HG02763 (cell line): ENCODE measurements around the gene UPP2.

Source experiments
- ATAC-seq: cut with Tn5 transposase; IDR thresholded peaks from one replicate; pipeline ENCODE4 v1.9.1; 2021; ENCODE audit warnings: mild to moderate bottlenecking, moderate library complexity; ENCODE audit not compliant: unreplicated experiment

UPP2 gene

GRCh38 chr2:158101384-158101926 is at the start of gene UPP2:
UPP2 (plus strand) TSS chr2:158101876; CDS start chr2:158102064, 188 bp downstream.
- ATAC-seq: no peak

GRCh38 chr2:158052761-158053160 is 48.9 kb upstream of the UPP2 start:
- ATAC-seq: no peak

- ATAC-seq: no peak
Measured at GRCh38 chr2:158056875-158057274, 44.8 kb upstream of the UPP2 start.

- ATAC-seq: no peak
Measured at GRCh38 chr2:158060160-158060834, 41.4 kb upstream of the UPP2 start.

- no peak for ATAC-seq
Measured at GRCh38 chr2:158060835-158061435, 40.7 kb upstream of the UPP2 start.

- no peak for ATAC-seq
Measured at GRCh38 chr2:158061763-158062162, 39.9 kb upstream of the UPP2 start.

- no peak for ATAC-seq
Measured at GRCh38 chr2:158066046-158066713, 35.5 kb upstream of the UPP2 start.

- ATAC-seq: no peak
Measured at GRCh38 chr2:158071018-158071417, 30.7 kb upstream of the UPP2 start.

- no peak for ATAC-seq
Measured at GRCh38 chr2:158072361-158072760, 29.3 kb upstream of the UPP2 start.

GRCh38 chr2:158079672-158080071 is 22.0 kb upstream of the UPP2 start:
- ATAC-seq: no peak

- no peak for ATAC-seq
Measured at GRCh38 chr2:158088093-158088492, 13.6 kb upstream of the UPP2 start.

- no peak for ATAC-seq
Measured at GRCh38 chr2:158089322-158089721, 12.4 kb upstream of the UPP2 start.

- ATAC-seq: no peak
Measured at GRCh38 chr2:158091647-158092046, 10.0 kb upstream of the UPP2 start.

GRCh38 chr2:158094487-158095092 is 7.1 kb upstream of the UPP2 start:
- ATAC-seq: no peak

GRCh38 chr2:158095269-158095668 is 6.4 kb upstream of the UPP2 start:
- no peak for ATAC-seq

GRCh38 chr2:158095912-158096311 is 5.8 kb upstream of the UPP2 start:
- ATAC-seq: no peak

GRCh38 chr2:158097481-158097880 is 4.2 kb upstream of the UPP2 start:
- ATAC-seq: no peak

GRCh38 chr2:158098178-158098577 is 3.5 kb upstream of the UPP2 start:
- no peak for ATAC-seq

- no peak for ATAC-seq
Measured at GRCh38 chr2:158099716-158100115, 2.0 kb upstream of the UPP2 start.

GRCh38 chr2:158100411-158100810 is 1.3 kb upstream of the UPP2 start:
- no peak for ATAC-seq

GRCh38 chr2:158102446-158102845 is 770 bp downstream of the UPP2 start:
- no peak for ATAC-seq
